K562 (cell line): Measurements from ENCODE around the gene CITED2. TPM values are rescaled to one million over a fixed set of nuclear protein-coding genes. Genes with fewer than 3 reads are reported as not detected.

Source experiments
- BRCA1 ChIP-seq, 2 experiments: fragments of 450-650 bp in 1 of 2; sonication (generic) in 1 of 2; formaldehyde crosslinking in 1 of 2; IDR thresholded peaks; 2 replicates each; pipeline versions ENCODE4 v1.5.0 to v1.6.1; 2017 to 2020; ENCODE audit warnings: mild to moderate bottlenecking in 1 of 2, missing genetic modification reagents in 1 of 2
- ETS1 ChIP-seq: conservative IDR thresholded peaks from 2 replicates; pipeline ENCODE4 v1.6.1; 2011; ENCODE audit warnings: low read depth, mild to moderate bottlenecking, low read length; ENCODE audit not compliant: control insufficient read depth
- FOXJ2 ChIP-seq: fragments of 200-800 bp; sonication (Bioruptor generic); IDR thresholded peaks from 2 replicates; pipeline ENCODE4 v1.6.1; 2016; ENCODE audit warnings: missing genetic modification characterization, missing compliant biosample characterization
- FOXM1 ChIP-seq, 2 experiments: fragments of 450-650 bp in 1 of 2; sonication (generic) in 1 of 2; formaldehyde crosslinking in 1 of 2; IDR thresholded peaks; 2 replicates each; pipeline versions ENCODE4 v1.6.1 to v1.9.0; 2017 to 2022; ENCODE audit warnings: low read depth in 2 of 2, mild to moderate bottlenecking in 2 of 2, missing genetic modification reagents in 1 of 2, moderate library complexity in 1 of 2
- ILK ChIP-seq: fragments of 450-650 bp; IDR thresholded peaks from 2 replicates; pipeline ENCODE4 v1.6.1; 2016; ENCODE audit warnings: missing genetic modification characterization, low read depth, mild to moderate bottlenecking, missing compliant biosample characterization, moderate library complexity, borderline replicate concordance
- POLR2A ChIP-seq: fragments of 450-650 bp; conservative IDR thresholded peaks from 2 replicates; pipeline ENCODE4 v1.6.1; 2016
- SMARCA5 ChIP-seq: fragments of 450-650 bp; IDR thresholded peaks from 2 replicates; pipeline ENCODE4 v1.6.1; 2016
- SNIP1 ChIP-seq: fragments of 450-650 bp; IDR thresholded peaks from 2 replicates; pipeline ENCODE4 v1.7.1; 2017; ENCODE audit warnings: low read depth, mild to moderate bottlenecking
- SRSF1 ChIP-seq: fragments of 200-400 bp; formaldehyde crosslinking; IDR thresholded peaks from 2 replicates; pipeline ENCODE4 v1.6.1; 2017; ENCODE audit warnings: mild to moderate bottlenecking, low read depth, low read length, moderate library complexity
- SRSF9 ChIP-seq: fragments of 200-400 bp; formaldehyde crosslinking; IDR thresholded peaks from 2 replicates; pipeline ENCODE4 v1.6.1; 2017; ENCODE audit warnings: low read depth, low read length, borderline replicate concordance
- TEAD4 ChIP-seq, 2 experiments: sonication (generic) in 1 of 2; formaldehyde crosslinking in 1 of 2; IDR thresholded peaks; 2 replicates each; pipeline versions ENCODE4 v1.6.1 to v1.8.0; 2012 to 2022; ENCODE audit warnings: borderline replicate concordance in 1 of 2, inconsistent platforms in 1 of 2, low read length in 1 of 2, mild to moderate bottlenecking in 1 of 2, missing genetic modification reagents in 1 of 2
- U2AF1 ChIP-seq: fragments of 200-400 bp; formaldehyde crosslinking; optimal IDR thresholded peaks from 2 replicates; pipeline ENCODE3; 2017; ENCODE audit warnings: mild to moderate bottlenecking, low read depth, low read length, moderate library complexity
- ZBTB9 ChIP-seq: fragments of 450-650 bp; formaldehyde crosslinking; IDR thresholded peaks from 2 replicates; pipeline ENCODE4 v1.4.0; 2020; ENCODE audit warnings: mild to moderate bottlenecking, moderate library complexity
- ZKSCAN8 ChIP-seq: fragments of 200-800 bp; sonication (Bioruptor generic); IDR thresholded peaks from 2 replicates; pipeline ENCODE4 v1.6.1; 2016; ENCODE audit warnings: missing genetic modification characterization, missing compliant biosample characterization
- ZNF311 ChIP-seq: fragments of 250-450 bp; sonication (Bioruptor Pico); IDR thresholded peaks from 2 replicates; pipeline ENCODE4 v1.4.0; 2020; ENCODE audit warnings: mild to moderate bottlenecking, moderate library complexity
- ZNF696 ChIP-seq: fragments of 250-450 bp; sonication (Bioruptor Pico); conservative IDR thresholded peaks from 2 replicates; pipeline ENCODE4 v1.4.0; 2020; ENCODE audit warnings: mild to moderate bottlenecking, moderate library complexity
- polyA plus RNA-seq, 8 experiments: library from polyadenylated mRNA; depleted of rRNA in 4 of 8; stranded (reverse) in 5 of 8; unstranded in 3 of 8; fragments of >200 nt; fragmentation: Nextera tagmentation in 2 of 8; fragmentation: Illumina TruSeq in 1 of 8; extraction: Ambion mirVana in 2 of 8; extraction: Trizol in 1 of 8; gene quantifications; 2 replicates each; pipeline versions ENCODE4 v1.2.1 to v1.2.3, GENCODE V29; 2011 to 2014; ENCODE audit warnings: inconsistent platforms in 1 of 8, missing spikeins in 1 of 8
- total RNA-seq, 7 experiments: library from RNA; depleted of rRNA in 6 of 7; stranded (reverse); fragments of >200 nt in 6 of 7; fragmentation: Illumina TruSeq in 2 of 7; extraction: Trizol in 2 of 7; gene quantifications; 2 replicates each; pipeline versions ENCODE4 v1.2.1 to v1.2.3, GENCODE V29; 2011 to 2021; ENCODE audit warnings: low replicate concordance in 1 of 7
- TF ChIP-seq, protein P1 (sequence below): sonication (generic); formaldehyde crosslinking; IDR thresholded peaks from 2 replicates; pipeline ENCODE4 v1.8.1; 2022; ENCODE audit warnings: missing genetic modification reagents
- TF ChIP-seq, protein P2 (sequence below): fragments of 450-650 bp; IDR thresholded peaks from 2 replicates; pipeline ENCODE4 v1.6.1; 2014; ENCODE audit warnings: low read depth, mild to moderate bottlenecking, moderate library complexity, borderline replicate concordance
- TF ChIP-seq, protein P3 (sequence below): sonication (generic); formaldehyde crosslinking; IDR thresholded peaks from 2 replicates; pipeline ENCODE4 v1.8.1; 2022; ENCODE audit warnings: missing genetic modification reagents

The CITED2 gene
- total and polyA plus RNA-seq, 9 of the 15 experiments (the other 6 are each of a cell fraction or from before 2014, with no cell fraction given) = 0.21 to 86.1 (median 17.5) TPM

- no peak for TF ChIP-seq ZKSCAN8 (CRISPR knock-in tag)
- TF ChIP-seq SNIP1 = no peak
- TF ChIP-seq SRSF9 = no peak
- peak; percentile 85 for TF ChIP-seq ETS1
- no peak for TF ChIP-seq ZBTB9 (CRISPR knock-in tag)
- no peak for TF ChIP-seq U2AF1
- TF ChIP-seq SMARCA5 = peak; percentile 44; the same call in 1 of the 2 replicates
- peak; percentile 63; the same call in 1 of the 2 replicates for TF ChIP-seq FOXJ2 (tag)
- TF ChIP-seq TEAD4 (IDR thresholded peaks at IDR 0.05; ENCODE audit: low read length) = 0 out of 2 replicates have a peak, but pooled peaks have one; percentile 45
- TF ChIP-seq TEAD4 (CRISPR knock-in tag; IDR thresholded peaks at IDR 0.05; ENCODE audit: borderline replicate concordance) = no peak
- TF ChIP-seq ZNF696 (CRISPR knock-in tag) = no peak
- 0 out of 2 replicates have a peak, but pooled peaks have one; percentile 10 for TF ChIP-seq SRSF1
- no peak for TF ChIP-seq BRCA1 (IDR thresholded peaks at IDR 0.05)
- no peak for TF ChIP-seq BRCA1 (CRISPR knock-in tag; IDR thresholded peaks at IDR 0.05)
- TF ChIP-seq, protein P1, sequence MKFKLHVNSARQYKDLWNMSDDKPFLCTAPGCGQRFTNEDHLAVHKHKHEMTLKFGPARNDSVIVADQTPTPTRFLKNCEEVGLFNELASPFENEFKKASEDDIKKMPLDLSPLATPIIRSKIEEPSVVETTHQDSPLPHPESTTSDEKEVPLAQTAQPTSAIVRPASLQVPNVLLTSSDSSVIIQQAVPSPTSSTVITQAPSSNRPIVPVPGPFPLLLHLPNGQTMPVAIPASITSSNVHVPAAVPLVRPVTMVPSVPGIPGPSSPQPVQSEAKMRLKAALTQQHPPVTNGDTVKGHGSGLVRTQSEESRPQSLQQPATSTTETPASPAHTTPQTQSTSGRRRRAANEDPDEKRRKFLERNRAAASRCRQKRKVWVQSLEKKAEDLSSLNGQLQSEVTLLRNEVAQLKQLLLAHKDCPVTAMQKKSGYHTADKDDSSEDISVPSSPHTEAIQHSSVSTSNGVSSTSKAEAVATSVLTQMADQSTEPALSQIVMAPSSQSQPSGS = no peak
- TF ChIP-seq, protein P2, sequence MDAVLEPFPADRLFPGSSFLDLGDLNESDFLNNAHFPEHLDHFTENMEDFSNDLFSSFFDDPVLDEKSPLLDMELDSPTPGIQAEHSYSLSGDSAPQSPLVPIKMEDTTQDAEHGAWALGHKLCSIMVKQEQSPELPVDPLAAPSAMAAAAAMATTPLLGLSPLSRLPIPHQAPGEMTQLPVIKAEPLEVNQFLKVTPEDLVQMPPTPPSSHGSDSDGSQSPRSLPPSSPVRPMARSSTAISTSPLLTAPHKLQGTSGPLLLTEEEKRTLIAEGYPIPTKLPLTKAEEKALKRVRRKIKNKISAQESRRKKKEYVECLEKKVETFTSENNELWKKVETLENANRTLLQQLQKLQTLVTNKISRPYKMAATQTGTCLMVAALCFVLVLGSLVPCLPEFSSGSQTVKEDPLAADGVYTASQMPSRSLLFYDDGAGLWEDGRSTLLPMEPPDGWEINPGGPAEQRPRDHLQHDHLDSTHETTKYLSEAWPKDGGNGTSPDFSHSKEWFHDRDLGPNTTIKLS = no peak
- no peak for TF ChIP-seq ZNF311 (CRISPR knock-in tag)
- TF ChIP-seq ILK (tag) = no peak
- TF ChIP-seq FOXM1 (IDR thresholded peaks at IDR 0.05; ENCODE audit: low read depth) = no peak
- peak; percentile 65; the same call in 1 of the 2 replicates for TF ChIP-seq FOXM1 (CRISPR knock-in tag; IDR thresholded peaks at IDR 0.05; ENCODE audit: low read depth)
- TF ChIP-seq, protein P3, sequence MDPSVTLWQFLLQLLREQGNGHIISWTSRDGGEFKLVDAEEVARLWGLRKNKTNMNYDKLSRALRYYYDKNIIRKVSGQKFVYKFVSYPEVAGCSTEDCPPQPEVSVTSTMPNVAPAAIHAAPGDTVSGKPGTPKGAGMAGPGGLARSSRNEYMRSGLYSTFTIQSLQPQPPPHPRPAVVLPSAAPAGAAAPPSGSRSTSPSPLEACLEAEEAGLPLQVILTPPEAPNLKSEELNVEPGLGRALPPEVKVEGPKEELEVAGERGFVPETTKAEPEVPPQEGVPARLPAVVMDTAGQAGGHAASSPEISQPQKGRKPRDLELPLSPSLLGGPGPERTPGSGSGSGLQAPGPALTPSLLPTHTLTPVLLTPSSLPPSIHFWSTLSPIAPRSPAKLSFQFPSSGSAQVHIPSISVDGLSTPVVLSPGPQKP = no peak
- peak; percentile 98 for TF ChIP-seq POLR2A
These were observed at the start of gene CITED2 (continued) for GRCh38 chr6:139374357-139375225.
